Measurements from ENCODE around the gene RGS7.
"Not testable (repeated sequence)": the region's sequence is repeated elsewhere in the genome, so short reads cannot be mapped to it uniquely, and the experiment has no call there.

Gene RGS7

GRCh38 chr1:241177660-241178059 lies 179.3 kb downstream of the RGS7 start:
- Histone ChIP-seq H3K27me3 (no peaks in the 10 kb centered on the region), H3K4me1 (ENCODE audit: control insufficient read depth in 1 of 2, insufficient read depth in 1 of 2, low read depth in 1 of 2, low read length in 1 of 2) (no peaks in the 10 kb centered on the region), H3K27ac (no peak overlapping the region), H3K4me3 (ENCODE audit: low read depth in 1 of 2, low read length in 1 of 2) (no peak overlapping the region), H3K9me3 (no peaks in the 10 kb centered on the region), H3K36me3 (no peaks in the 10 kb centered on the region)
- TF ChIP-seq CTCF (IDR thresholded peaks at IDR 0.05): no peak

- Histone ChIP-seq H3K4me1 (ENCODE audit: control insufficient read depth in 1 of 2, insufficient read depth in 1 of 2, low read depth in 1 of 2, low read length in 1 of 2) (no peaks in the 10 kb centered on the region), H3K4me3 (ENCODE audit: low read depth in 1 of 2, low read length in 1 of 2) (no peak overlapping the region), H3K27me3 (no peaks in the 10 kb centered on the region), H3K27ac (no peak overlapping the region), H3K9me3 (no peaks in the 10 kb centered on the region), H3K36me3 (no peaks in the 10 kb centered on the region)
- no peak for TF ChIP-seq CTCF (IDR thresholded peaks at IDR 0.05)
Measured at GRCh38 chr1:241172486-241172885, 184.5 kb downstream of the RGS7 start.

DNA sequence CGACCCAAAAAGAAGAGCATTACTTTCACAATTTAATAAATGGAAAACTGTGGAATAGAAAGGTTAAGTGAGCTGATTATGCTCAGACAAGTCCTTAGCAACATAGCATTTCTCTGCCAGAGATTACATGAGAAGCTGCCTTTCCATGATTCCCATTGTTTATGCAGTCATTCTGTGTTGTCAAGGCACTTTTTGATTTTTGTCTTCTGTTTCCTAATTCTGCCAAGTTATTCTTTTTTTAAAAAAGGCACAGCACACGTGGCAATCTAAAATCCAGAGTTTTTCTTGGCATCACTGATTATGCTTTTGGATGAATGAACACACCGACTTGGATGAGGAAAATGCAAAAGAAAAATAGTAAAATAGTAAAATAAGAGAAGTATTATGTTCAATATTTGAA lies 185.0 kb downstream of the RGS7 start:
- no peak overlapping the region for H3K27ac ChIP-seq

DNA sequence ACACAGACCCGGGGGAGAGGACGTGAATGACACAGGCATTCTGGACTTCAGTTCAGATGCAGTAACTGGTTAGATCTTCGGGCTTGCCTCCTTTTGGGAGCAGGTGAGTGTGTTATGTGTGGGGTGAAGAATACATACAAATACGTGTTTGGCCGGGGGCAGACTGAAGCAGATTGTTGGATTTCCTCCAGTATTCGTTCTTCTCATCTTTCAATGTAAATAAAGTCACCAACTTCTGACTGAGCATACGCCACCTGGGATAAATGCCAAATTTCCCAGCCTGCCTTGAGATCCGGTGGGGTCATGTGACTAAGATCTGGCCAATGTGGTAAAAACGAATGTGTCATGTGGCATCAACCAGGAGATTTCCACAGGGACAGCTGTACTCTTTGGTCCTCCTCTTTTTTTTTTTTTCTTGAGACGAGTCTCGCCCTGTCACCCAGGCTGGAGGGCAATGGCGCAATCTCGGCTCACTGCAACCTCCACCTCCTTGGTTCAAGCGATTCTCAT lies 189.8 kb downstream of the RGS7 start:
- Histone ChIP-seq H3K27ac (no peak overlapping the region), H3K27me3 (no peaks in the 10 kb centered on the region), H3K4me3 (ENCODE audit: low read depth in 1 of 2, low read length in 1 of 2) (no peak overlapping the region), H3K9me3 (no peaks in the 10 kb centered on the region), H3K4me1 (ENCODE audit: control insufficient read depth in 1 of 2, insufficient read depth in 1 of 2, low read depth in 1 of 2, low read length in 1 of 2) (no peaks in the 10 kb centered on the region), H3K36me3 (no peaks in the 10 kb centered on the region)
- no peak for TF ChIP-seq CTCF (IDR thresholded peaks at IDR 0.05)

More for the DNA sequence above, 185.0 kb downstream of the RGS7 start:
- H3K36me3 ChIP-seq: no peaks in the 10 kb centered on the region
- H3K27me3 ChIP-seq: no peaks in the 10 kb centered on the region
- TF ChIP-seq CTCF (IDR thresholded peaks at IDR 0.05): no peak
- H3K4me3 ChIP-seq (ENCODE audit: low read depth in 1 of 2, low read length in 1 of 2): no peak overlapping the region
- H3K9me3 ChIP-seq: no peaks in the 10 kb centered on the region
- H3K4me1 ChIP-seq (ENCODE audit: control insufficient read depth in 1 of 2, insufficient read depth in 1 of 2, low read depth in 1 of 2, low read length in 1 of 2): no peaks in the 10 kb centered on the region

GRCh38 chr1:241166625-241167024 lies 190.4 kb downstream of the RGS7 start:
- Histone ChIP-seq H3K27me3 (no peaks in the 10 kb centered on the region), H3K4me1 (ENCODE audit: control insufficient read depth in 1 of 2, insufficient read depth in 1 of 2, low read depth in 1 of 2, low read length in 1 of 2) (no peaks in the 10 kb centered on the region), H3K9me3 (no peaks in the 10 kb centered on the region), H3K4me3 (ENCODE audit: low read depth in 1 of 2, low read length in 1 of 2) (no peak overlapping the region), H3K36me3 (no peaks in the 10 kb centered on the region), H3K27ac (no peak overlapping the region)
- no peak for TF ChIP-seq CTCF (IDR thresholded peaks at IDR 0.05)

- not testable (repeated sequence) for H3K27ac ChIP-seq; H3K27me3 ChIP-seq; H3K4me3 ChIP-seq (ENCODE audit: low read depth in 1 of 2, low read length in 1 of 2); H3K9me3 ChIP-seq; H3K4me1 ChIP-seq (ENCODE audit: control insufficient read depth in 1 of 2, insufficient read depth in 1 of 2, low read depth in 1 of 2, low read length in 1 of 2); H3K36me3 ChIP-seq
Measured at GRCh38 chr1:241165256-241165655, 191.7 kb downstream of the RGS7 start.
